Measurements from ENCODE around the gene SLC6A16.
"Not testable (repeated sequence)": the region's sequence is repeated elsewhere in the genome, so short reads cannot be mapped to it uniquely, and the experiment has no call there.

The SLC6A16 gene

DNA sequence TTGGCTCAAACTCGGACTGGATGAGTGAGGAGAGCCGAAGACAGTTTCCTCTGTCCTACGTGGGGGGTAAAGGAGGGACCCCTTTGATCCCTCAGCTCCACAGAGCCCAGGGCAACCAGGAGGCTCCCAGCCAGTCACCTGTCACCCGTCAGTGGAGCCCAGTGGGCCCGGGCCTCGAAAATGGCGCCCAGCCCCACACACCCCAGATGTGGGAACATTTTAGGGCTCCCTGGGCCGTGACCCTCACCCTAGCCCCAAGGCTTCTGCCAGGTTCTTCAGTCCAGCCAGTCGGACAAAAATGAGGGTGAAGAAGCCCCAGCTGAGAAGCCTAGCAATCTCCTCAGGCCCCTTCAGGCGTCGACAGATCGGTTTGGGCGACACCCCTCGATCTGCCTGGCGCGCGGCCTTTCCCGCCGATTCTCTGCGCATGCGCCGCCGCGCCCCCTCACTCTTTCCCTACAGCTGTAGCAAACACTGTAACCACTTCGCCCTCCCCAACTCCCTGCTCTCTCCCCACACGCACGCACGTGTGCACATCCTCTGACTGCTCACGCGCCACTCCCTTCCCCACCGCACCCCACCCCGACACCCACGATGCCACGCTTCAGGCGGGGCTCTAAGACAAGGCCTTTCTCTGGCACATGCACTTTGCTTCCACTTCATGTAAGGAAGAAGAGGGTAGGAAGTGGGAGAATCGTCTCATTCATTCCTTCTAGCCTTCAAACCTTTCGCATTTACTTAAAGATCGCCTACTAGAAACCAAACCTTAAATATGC, at the start of gene SLC6A16:
TSS of gene SLC6A16 (minus strand) at position 391 of the 776 bp plus-strand sequence. CDS start 13,844 bp downstream, outside the sequence.
- DNase-seq, result no peak

GRCh38 chr19:49373174-49373573, 48.2 kb upstream of the SLC6A16 start:
- DNase-seq, result not testable (repeated sequence)

GRCh38 chr19:49371184-49371583, 46.2 kb upstream of the SLC6A16 start:
- DNase-seq, result no peak

- no peak for DNase-seq
Measured at GRCh38 chr19:49368711-49369358, 43.8 kb upstream of the SLC6A16 start.

DNA sequence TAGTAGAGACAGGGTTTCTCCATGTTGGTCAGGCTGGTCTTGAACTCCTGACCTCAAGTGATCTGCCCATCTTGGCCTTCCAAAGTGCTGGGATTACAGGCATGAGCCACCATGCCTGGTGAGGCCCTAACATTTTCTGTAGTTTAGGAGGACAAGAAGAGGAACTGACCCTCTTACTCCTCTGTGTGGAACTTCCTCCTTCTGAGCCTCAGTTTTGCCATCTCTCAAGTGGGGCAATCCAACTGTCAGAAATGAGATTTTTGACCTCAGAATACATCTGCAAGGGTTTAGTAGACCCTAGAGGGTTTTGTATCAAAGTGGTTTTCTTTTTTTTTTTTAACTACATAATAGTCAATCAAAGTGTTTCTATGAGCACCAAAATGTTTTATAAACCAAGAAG, 41.1 kb upstream of the SLC6A16 start:
- DNase-seq, result no peak

GRCh38 chr19:49364083-49364737, 39.2 kb upstream of the SLC6A16 start:
- DNase-seq, result no peak

DNA sequence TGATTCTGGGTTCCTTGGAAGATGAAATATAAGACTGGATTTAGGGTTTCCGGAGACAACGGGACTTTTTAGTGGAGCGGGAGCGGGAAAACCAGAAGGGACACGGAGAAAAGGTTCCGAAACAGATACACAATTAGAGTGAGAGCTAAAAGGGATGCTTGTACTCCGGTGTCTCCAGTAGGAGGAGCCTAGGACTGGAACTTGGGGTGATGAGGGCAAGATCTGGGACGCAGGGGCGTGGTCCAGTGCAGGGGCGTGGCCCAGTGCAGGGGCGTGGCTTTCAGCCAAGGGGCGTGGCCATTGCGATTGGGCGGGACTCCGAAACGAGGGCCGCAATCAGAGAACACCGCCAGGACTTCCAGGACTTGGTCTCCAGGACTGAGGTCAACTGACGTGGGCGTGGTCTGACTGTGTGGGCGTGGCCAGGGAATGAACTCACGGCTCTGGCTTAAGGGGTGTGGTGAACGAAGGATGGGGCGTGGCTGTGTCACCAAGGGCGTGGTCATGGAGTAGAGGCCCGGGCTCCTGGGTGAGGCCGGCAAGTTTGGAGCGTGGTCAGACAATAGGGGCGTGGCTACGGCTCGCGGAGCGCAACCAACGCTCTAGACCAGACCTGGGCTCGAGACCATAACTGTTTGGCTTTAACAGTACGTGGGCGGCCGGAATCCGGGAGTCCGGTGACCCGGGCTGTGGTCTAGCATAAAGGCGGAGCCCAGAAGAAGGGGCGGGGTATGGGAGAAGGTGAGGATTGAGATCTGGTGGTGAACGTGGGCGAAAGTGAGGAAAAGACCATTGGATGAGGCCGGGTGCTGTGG, 38.5 kb upstream of the SLC6A16 start, which contains the start of gene DKKL1:
TSS of gene DKKL1 (plus strand) at position 610 of the 815 bp plus-strand sequence. CDS start at position 732, 122 bp downstream.
- DNase-seq, result peak; percentile 70 to 87

DNA sequence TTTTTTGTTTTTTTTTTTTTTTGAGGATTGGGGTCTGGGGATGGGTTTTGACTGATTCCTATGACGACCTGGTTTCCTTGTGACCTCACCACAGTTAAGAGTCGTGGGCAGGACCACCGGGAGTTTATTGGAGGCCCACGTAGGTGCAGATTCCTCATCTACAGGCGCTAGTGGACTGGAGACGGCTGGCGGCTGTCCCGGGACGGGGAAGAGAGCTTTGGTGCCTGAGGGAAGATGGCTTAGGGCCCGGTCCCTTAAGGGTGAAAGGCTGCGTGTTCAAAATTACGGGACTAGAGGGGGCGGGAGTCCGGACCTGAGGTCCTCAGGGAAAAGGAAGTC, 37.9 kb upstream of the SLC6A16 start:
- DNase-seq, result no peak

DNA sequence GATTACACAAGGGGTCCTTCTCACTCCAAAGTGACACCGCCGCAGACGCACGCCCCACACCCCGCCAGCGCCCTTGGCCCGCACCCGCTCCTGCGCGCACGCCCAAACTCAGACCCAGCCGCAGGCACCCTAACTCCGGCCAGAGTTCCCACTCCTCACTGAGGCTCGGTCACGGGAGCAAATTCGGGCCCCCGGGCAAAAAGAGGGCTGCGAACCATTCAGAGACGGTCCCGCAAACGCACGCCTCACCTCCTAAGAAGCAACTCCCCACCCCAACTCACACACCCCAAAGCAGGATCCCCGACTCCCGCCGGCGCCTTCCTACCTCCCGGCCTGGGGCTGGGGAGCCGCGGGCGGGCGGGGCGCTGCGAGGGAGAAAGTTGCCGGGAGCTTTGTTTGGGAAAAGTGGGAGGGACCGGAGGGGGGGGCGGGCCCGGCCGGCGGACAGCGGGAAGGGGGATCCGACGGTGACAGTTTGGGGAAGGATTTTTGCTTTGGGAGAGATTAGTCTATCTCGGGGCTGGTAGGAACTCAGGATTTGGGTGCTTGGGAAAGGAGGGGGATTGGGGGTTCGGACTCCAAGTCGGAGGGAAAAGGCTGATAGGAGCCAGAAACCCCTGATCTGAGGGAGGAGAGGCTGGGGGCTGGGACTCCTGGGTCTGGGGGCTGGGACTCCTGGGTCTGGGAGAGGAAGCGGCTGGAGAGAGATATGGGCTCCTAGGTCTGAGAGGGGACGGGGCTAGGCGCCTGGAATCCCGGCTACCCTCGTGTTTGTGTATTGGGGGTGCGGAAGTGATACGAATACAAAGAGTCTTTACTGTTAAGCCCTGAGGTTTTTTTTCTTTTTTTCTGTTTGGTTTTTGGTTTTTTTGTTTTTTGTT, 37.3 kb upstream of the SLC6A16 start, which contains the start of gene TEAD2:
TSS of gene TEAD2 (minus strand) at position 369 of the 881 bp plus-strand sequence. CDS start 2,341 bp downstream, outside the sequence.
- peak in 1 of 2 donors; percentile 28 for DNase-seq

- peak in 1 of 2 donors; percentile 28 for DNase-seq
Measured at GRCh38 chr19:49361438-49362047, 36.6 kb upstream of the SLC6A16 start.

GRCh38 chr19:49359851-49360820, 35.1 kb upstream of the SLC6A16 start:
- no peak for DNase-seq

DNA sequence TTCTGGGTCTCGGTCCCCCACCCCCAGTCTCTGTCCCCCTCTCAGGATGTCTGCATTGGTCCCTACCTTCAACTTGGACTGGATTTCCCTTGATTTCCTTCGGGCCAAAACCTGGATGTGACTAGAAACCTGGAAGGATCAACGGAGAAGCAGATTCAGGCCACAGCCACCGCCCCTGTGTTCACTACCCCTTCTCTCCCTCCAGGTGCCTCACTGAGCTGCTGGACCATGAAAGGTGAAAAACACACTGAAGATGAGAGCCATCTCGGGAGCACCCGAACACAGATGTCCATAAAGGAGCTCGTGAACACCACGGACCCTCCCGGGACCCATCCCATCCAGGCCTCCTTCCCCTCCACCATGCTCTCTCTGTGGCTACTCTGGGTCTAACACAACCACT, 32.2 kb upstream of the SLC6A16 start:
- DNase-seq, result no peak

DNA sequence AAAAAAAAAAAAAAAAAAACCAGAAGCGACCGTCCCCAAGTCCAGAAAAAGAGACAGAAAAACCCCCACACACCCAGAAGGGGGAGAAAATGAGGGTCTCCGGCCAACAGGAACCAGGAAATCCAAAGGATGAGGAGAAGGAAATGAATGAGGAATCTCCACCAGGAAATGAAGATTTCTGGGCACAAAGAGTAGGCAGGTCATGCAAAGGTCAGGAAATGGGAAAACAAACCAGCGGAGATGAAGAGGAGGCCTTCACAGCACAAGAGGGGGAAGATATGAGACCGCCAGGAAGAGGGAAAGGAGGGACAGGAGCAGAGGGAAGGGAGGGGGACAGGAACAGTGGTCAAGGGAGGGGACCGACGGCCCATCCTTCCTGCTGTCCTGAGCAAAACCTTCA, 31.4 kb upstream of the SLC6A16 start:
- no peak for DNase-seq

- no peak for DNase-seq
Measured at GRCh38 chr19:49355909-49356353, 30.9 kb upstream of the SLC6A16 start.

DNA sequence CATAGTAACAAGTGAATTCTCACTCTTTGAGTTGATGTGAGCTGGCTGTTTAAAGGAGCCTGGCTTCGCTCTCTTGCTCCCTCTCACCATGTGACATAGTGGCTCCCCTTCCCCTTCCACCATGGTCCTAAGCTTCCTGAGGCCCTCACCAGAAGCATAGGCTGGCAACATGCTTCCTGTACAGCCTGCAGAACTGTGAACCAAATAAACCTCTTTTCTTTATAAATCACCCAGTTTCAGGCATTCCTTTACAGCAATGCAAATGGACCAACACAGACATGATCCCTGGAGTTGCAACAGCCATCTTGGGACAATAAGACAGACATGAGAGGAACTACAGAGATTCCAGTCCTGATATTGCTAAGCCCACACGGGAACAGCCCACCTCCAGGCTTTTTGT, 24.6 kb upstream of the SLC6A16 start:
- DNase-seq, result no peak

DNA sequence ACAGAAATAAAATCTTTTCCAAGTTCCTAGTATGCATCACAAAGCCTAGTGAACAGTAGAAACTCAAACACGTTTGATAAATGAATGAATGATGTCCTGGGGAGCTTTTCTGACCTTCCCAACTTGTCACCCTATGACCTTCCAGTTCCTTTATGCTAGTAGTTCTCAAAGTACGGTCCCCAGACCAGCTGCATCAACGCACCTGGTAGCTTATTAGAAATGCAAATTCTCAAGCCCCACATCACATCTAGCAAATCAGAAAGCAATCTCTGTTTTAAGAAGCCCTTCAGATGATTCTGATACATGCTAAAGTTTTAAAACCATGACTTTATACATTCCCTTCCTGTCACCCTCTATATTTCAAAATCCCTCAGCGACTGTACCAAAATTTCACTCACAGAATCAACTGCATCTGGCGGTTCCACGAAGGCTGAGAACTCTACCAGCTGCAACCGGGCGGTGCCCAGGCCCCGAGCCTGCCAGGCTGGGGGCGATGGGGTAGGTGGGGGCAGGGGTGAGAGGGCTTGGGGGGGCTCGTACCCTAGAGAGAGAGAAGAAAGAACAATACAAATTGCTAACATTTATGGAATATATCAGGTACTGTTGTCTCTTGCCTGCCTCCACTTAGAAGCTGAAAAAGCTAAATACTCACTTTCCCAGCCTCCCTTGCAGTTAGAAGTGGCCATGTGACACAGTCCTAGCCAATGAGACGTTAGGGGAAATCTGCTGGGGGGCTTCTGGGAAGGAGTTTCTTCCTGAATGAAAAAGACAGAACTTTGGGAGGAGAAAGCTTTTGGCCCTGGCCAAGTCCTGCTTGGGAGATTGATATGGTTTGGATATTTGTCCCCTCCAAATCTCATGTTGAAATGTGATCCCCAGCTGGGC, 23.6 kb upstream of the SLC6A16 start:
- DNase-seq, result no peak

GRCh38 chr19:49347835-49348234, 22.8 kb upstream of the SLC6A16 start:
- DNase-seq, result no peak

DNA sequence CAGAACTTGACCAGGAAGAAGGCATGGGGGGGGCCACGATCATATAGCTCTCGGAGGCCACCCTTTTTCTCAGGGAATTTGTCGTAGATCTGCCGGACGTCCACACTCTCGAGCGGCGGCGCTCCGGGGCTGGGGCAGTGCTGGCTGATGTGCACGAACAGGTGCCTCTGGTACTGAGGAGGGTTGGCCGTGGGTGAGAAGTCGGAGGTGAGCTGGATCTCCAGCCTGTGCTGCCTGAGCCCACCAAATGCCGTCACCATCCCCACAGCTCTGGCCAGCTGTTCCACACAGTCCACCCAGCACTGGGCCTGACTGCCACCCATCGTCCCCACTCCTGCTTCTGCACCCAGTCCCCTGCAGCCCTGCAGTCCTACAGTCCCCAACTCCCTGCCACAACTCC, 22.2 kb upstream of the SLC6A16 start:
- DNase-seq, result no peak

Data from stimulated activated CD4-positive, alpha-beta T cell treated with anti-CD3 and anti-CD28 coated beads, Interleukin-2, amount 100 ng/mL, for 24 hours (primary cell).